OCI-LY3 (cell line): ENCODE measurements around the gene XPNPEP2.

Experiments used
- EZH2phosphoT487 ChIP-seq: fragments of 200-600 bp; shearing (Covaris generic); IDR thresholded peaks from 2 replicates; pipeline ENCODE4 v1.6.1; 2018; ENCODE audit warnings: antibody characterized with exemption, mixed run types, low read depth
- TF ChIP-seq, protein P1 (sequence below): fragments of 200-600, 300-600 bp; sonication (generic); IDR thresholded peaks from 2 replicates; pipeline ENCODE4 v1.5.1; 2014; ENCODE audit warnings: antibody characterized with exemption, low read length, low read depth

GRCh38 chrX:129786210-129786651 is 47.5 kb downstream of the XPNPEP2 start:
- no peak for TF ChIP-seq EZH2phosphoT487
- TF ChIP-seq, protein P1, sequence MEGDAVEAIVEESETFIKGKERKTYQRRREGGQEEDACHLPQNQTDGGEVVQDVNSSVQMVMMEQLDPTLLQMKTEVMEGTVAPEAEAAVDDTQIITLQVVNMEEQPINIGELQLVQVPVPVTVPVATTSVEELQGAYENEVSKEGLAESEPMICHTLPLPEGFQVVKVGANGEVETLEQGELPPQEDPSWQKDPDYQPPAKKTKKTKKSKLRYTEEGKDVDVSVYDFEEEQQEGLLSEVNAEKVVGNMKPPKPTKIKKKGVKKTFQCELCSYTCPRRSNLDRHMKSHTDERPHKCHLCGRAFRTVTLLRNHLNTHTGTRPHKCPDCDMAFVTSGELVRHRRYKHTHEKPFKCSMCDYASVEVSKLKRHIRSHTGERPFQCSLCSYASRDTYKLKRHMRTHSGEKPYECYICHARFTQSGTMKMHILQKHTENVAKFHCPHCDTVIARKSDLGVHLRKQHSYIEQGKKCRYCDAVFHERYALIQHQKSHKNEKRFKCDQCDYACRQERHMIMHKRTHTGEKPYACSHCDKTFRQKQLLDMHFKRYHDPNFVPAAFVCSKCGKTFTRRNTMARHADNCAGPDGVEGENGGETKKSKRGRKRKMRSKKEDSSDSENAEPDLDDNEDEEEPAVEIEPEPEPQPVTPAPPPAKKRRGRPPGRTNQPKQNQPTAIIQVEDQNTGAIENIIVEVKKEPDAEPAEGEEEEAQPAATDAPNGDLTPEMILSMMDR: no peak
